ENCODE data around the gene PRRT1B.

Gene PRRT1B

DNA sequence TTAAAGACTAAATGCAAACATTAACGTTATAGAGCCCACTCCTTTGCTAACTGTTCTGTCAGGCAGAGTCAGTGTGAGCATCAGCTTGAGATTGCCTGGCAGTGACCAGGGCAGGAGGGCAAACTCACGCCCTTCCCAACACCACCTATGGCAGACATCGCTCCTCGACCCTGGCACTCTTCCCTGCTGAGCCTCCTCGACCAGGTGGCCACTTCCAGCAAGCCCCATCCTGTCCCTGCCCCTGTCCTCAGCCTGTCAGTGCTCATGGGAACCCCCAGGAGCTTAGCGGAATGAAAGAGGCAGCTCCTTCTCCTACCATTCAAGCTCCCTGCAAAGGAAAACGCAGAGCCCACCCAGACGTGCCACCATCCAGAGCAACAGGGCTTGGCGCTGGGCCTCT is 42.0 kb downstream of the PRRT1B start:
- in situ Hi-C loops (cut with MboI; ENCODE audit: low pct_unique_long_range_greater_than_20kb, low sequenced_read_pairs, unreplicated experiment): no loop called here
- no peak for TF ChIP-seq CTCF (IDR thresholded peaks at IDR 0.05; ENCODE audit: extremely low read depth, insufficient read depth, missing control alignments)
- DNase-seq (ENCODE audit: low spot score): no peak

- TF ChIP-seq CTCF (IDR thresholded peaks at IDR 0.05; ENCODE audit: extremely low read depth, insufficient read depth, missing control alignments): no peak
- no peak for DNase-seq (ENCODE audit: low spot score)
- in situ Hi-C loops (cut with MboI; ENCODE audit: low pct_unique_long_range_greater_than_20kb, low sequenced_read_pairs, unreplicated experiment): no loop called here
These were observed 42.6 kb downstream of the PRRT1B start for GRCh38 chr9:131587906-131588305.

GRCh38 chr9:131588396-131588795 is 43.1 kb downstream of the PRRT1B start:
- no peak for TF ChIP-seq CTCF (IDR thresholded peaks at IDR 0.05; ENCODE audit: extremely low read depth, insufficient read depth, missing control alignments)
- in situ Hi-C loops (cut with MboI; ENCODE audit: low pct_unique_long_range_greater_than_20kb, low sequenced_read_pairs, unreplicated experiment): no loop called here
- no peak for DNase-seq (ENCODE audit: low spot score)

DNA sequence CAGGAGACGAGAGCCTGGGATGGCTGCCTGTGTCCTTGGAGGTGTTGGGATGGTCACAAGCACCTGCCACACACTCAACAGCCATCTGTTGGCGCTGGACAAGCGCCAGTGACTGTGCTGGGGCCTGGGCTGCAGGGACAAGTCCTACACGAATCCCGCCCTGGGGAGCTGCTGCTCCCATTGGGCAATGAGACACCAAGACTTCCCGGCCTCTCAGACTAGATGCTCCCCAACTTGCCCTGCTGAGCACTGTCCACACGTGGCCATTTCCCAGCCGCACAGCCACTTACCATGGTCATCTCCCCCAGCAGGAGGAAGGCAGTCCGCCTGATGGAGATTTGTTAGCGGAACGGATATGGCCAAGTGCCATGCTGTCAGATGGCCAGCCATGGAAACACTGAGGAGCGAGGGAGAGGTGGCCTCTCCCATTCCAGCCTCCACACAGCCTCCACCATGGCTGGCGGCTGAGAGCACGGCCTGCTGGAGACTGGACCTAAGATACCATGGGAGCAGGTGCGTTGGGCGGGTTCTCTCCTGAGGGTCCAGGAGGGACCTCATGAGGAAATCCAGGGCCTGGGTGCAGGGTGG is 43.9 kb downstream of the PRRT1B start:
- in situ Hi-C loops (cut with MboI; ENCODE audit: low pct_unique_long_range_greater_than_20kb, low sequenced_read_pairs, unreplicated experiment): no loop called here
- no peak for TF ChIP-seq CTCF (IDR thresholded peaks at IDR 0.05; ENCODE audit: extremely low read depth, insufficient read depth, missing control alignments)
- no peak for DNase-seq (ENCODE audit: low spot score)

DNA sequence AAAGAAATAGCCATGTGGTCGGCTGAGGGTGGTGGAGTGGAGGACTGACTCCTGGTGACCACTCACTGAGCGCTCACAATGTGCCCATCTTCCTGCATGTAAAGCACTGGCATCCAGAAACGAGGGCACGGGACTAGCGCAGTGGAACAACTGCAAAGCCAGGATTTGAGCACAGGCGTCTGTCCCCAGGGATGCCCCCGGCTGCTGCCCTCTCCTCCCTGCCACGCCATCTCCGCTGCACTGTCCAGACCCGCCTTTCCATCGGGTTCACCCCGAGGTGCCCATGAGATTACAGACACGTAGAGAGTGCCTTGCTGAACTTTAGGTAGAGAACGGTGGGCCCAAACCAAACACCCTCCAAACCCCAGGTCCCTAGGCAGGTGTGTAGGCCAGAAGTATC is 44.7 kb downstream of the PRRT1B start:
- no peak for DNase-seq (ENCODE audit: low spot score)
- no peak for TF ChIP-seq CTCF (IDR thresholded peaks at IDR 0.05; ENCODE audit: extremely low read depth, insufficient read depth, missing control alignments)
- in situ Hi-C loops (cut with MboI; ENCODE audit: low pct_unique_long_range_greater_than_20kb, low sequenced_read_pairs, unreplicated experiment): loop anchor here (10.0 kb wide), 1 partner anchor 155 kb away; the partner anchor contains the start of gene RAPGEF1

- DNase-seq (ENCODE audit: low spot score): no peak
- in situ Hi-C loops (cut with MboI; ENCODE audit: low pct_unique_long_range_greater_than_20kb, low sequenced_read_pairs, unreplicated experiment): loop anchor here (10.0 kb wide), 1 partner anchor 154 kb away; the partner anchor contains the start of gene RAPGEF1
- no peak for TF ChIP-seq CTCF (IDR thresholded peaks at IDR 0.05; ENCODE audit: extremely low read depth, insufficient read depth, missing control alignments)
These were observed 45.1 kb downstream of the PRRT1B start for GRCh38 chr9:131590449-131590848.
